Measurements from ENCODE around the gene GGT7. TPM values are rescaled to one million over a fixed set of nuclear protein-coding genes. Genes with fewer than 3 reads are reported as not detected.
A peak's percentile ranks its signal among the peaks of the same experiment; 100 is the strongest.

The GGT7 gene
- total and polyA plus RNA-seq, 9 of the 15 experiments (the other 6 are each of a cell fraction or from before 2014, with no cell fraction given) = 0.04 to 18.3 (median 5.9) TPM

- TF ChIP-seq TSHZ1 (CRISPR knock-in tag; IDR thresholded peaks at IDR 0.05) (no peak), KLF1 (tag; IDR thresholded peaks at IDR 0.05) (no peak), NELFE (IDR thresholded peaks at IDR 0.05; ENCODE audit: insufficient read depth, insufficient read length) (no peak), NR2C1 (IDR thresholded peaks at IDR 0.05) (no peak), NR2C1 (tag; IDR thresholded peaks at IDR 0.05) (no peak), ZNF41 (CRISPR knock-in tag; conservative IDR thresholded peaks at IDR 0.05) (no peak), ZNF512 (tag; IDR thresholded peaks at IDR 0.05) (no peak), ZKSCAN1 (IDR thresholded peaks at IDR 0.05; ENCODE audit: low read depth, low read length) (no peak), CREBBP (IDR thresholded peaks at IDR 0.05; ENCODE audit: low read depth, low read length) (no peak), SAFB2 (IDR thresholded peaks at IDR 0.05; ENCODE audit: borderline replicate concordance, low read depth, low read length, severe bottlenecking) (no peak), ZBTB49 (CRISPR knock-in tag; IDR thresholded peaks at IDR 0.05; ENCODE audit: borderline replicate concordance) (no peak), KLF10 (CRISPR knock-in tag; IDR thresholded peaks at IDR 0.05) (no peak), KAT8 (IDR thresholded peaks at IDR 0.05; ENCODE audit: low read depth) (no peak), ZBTB9 (CRISPR knock-in tag; IDR thresholded peaks at IDR 0.05) (no peak), BCOR (IDR thresholded peaks at IDR 0.05) (peak; percentile 59; the same call in 1 of the 2 replicates), ZNF140 (CRISPR knock-in tag; IDR thresholded peaks at IDR 0.05) (no peak), CHD2 (IDR thresholded peaks at IDR 0.05; ENCODE audit: low read depth, low read length) (no peak), USF1 (CRISPR knock-in tag; IDR thresholded peaks at IDR 0.05) (no peak), NCOA6 (IDR thresholded peaks at IDR 0.05) (no peak), MAFG (tag; conservative IDR thresholded peaks at IDR 0.05) (peak; percentile 74), ZNF766 (CRISPR knock-in tag; conservative IDR thresholded peaks at IDR 0.05) (no peak), SMARCC2 (IDR thresholded peaks at IDR 0.05; ENCODE audit: low read depth) (peak; percentile 68; the same call in 1 of the 2 replicates)
Measured at GRCh38 chr20:34888468-34888867, 15.8 kb upstream of the GGT7 start (continued).
